K562 (cell line): ENCODE data around the gene TBC1D17. TPM values are rescaled to one million over a fixed set of nuclear protein-coding genes. Genes with fewer than 3 reads are reported as not detected.

Experiments used
- BRCA1 ChIP-seq, 2 experiments: fragments of 450-650 bp in 1 of 2; sonication (generic) in 1 of 2; formaldehyde crosslinking in 1 of 2; IDR thresholded peaks; 2 replicates each; pipeline versions ENCODE4 v1.5.0 to v1.6.1; 2017 to 2020; ENCODE audit warnings: mild to moderate bottlenecking in 1 of 2, missing genetic modification reagents in 1 of 2
- CBX3 ChIP-seq, 2 experiments: IDR thresholded peaks; 1 replicate in 1 of 2; 2 replicates in 1 of 2; pipeline ENCODE4 v1.6.1; 2012; ENCODE audit warnings: inconsistent platforms in 2 of 2, low read length in 2 of 2, borderline replicate concordance in 1 of 2, control low read depth in 1 of 2
- CHD1 ChIP-seq: fragments of 200-600 bp; sonication (generic); IDR thresholded peaks from one replicate; pipeline ENCODE4 v1.6.1; 2012; ENCODE audit warnings: mild to moderate bottlenecking, moderate library complexity, low read length, inconsistent platforms
- CREM ChIP-seq: IDR thresholded peaks from 2 replicates; pipeline ENCODE4 v1.6.1; 2014; ENCODE audit warnings: antibody characterized with exemption, low read depth
- CXXC5 ChIP-seq: fragments of 250-450 bp; sonication (Bioruptor Pico); IDR thresholded peaks from 2 replicates; pipeline ENCODE4 v1.8.0; 2022; ENCODE audit warnings: inconsistent platforms, mild to moderate bottlenecking, moderate library complexity
- ETV5 ChIP-seq: sonication (generic); formaldehyde crosslinking; IDR thresholded peaks from 2 replicates; pipeline ENCODE4 v1.4.0; 2020; ENCODE audit warnings: low read depth, mild to moderate bottlenecking, missing genetic modification reagents
- FIP1L1 ChIP-seq: fragments of 200-400 bp; formaldehyde crosslinking; IDR thresholded peaks from 2 replicates; pipeline ENCODE4 v1.6.1; 2018; ENCODE audit warnings: mild to moderate bottlenecking, low read depth, low read length; ENCODE audit not compliant: poor library complexity, severe bottlenecking
- GTF2A2 ChIP-seq: IDR thresholded peaks from 2 replicates; pipeline ENCODE4 v1.6.1; 2016; ENCODE audit warnings: mild to moderate bottlenecking, missing genetic modification characterization, missing compliant biosample characterization
- PHF20 ChIP-seq: fragments of 450-650 bp; IDR thresholded peaks from 2 replicates; pipeline ENCODE4 v1.6.1; 2018; ENCODE audit not compliant: partially characterized antibody
- RBM22 ChIP-seq: fragments of 200-400 bp; formaldehyde crosslinking; IDR thresholded peaks from 2 replicates; pipeline ENCODE4 v1.6.1; 2018; ENCODE audit warnings: low read length, low read depth; ENCODE audit not compliant: poor library complexity, severe bottlenecking
- RUNX1 ChIP-seq: sonication (generic); IDR thresholded peaks from 2 replicates; pipeline ENCODE4 v1.6.1; 2016; ENCODE audit warnings: antibody characterized with exemption, low read depth
- SAFB2 ChIP-seq: fragments of 200-400 bp; formaldehyde crosslinking; IDR thresholded peaks from 2 replicates; pipeline ENCODE4 v1.6.1; 2018; ENCODE audit warnings: borderline replicate concordance, low read length, low read depth, moderate library complexity; ENCODE audit not compliant: severe bottlenecking
- SMC3 ChIP-seq: conservative IDR thresholded peaks from 2 replicates; pipeline ENCODE4 v1.6.1; 2011; ENCODE audit warnings: low read depth, low read length, improper control_type of control experiment; ENCODE audit not compliant: insufficient read depth
- SREBF1 ChIP-seq: fragments of 150-350 bp; IDR thresholded peaks from 2 replicates; pipeline ENCODE4 v1.6.1; 2014; ENCODE audit warnings: antibody characterized with exemption, low read depth, low read length, borderline replicate concordance
- SRF ChIP-seq, 2 experiments: fragments of 250-450, 450-650 bp in 1 of 2; sonication (Bioruptor Pico) in 1 of 2; sonication (generic) in 1 of 2; formaldehyde crosslinking; IDR thresholded peaks; 2 replicates each; pipeline versions ENCODE4 v1.5.0 to v1.5.1; 2020 to 2022; ENCODE audit warnings: mild to moderate bottlenecking in 1 of 2, missing genetic modification reagents in 1 of 2
- TAF7 ChIP-seq: fragments of 450-650 bp; IDR thresholded peaks from 2 replicates; pipeline ENCODE4 v1.6.1; 2016; ENCODE audit warnings: missing genetic modification characterization, missing compliant biosample characterization
- TEAD2 ChIP-seq: fragments of 450-650 bp; IDR thresholded peaks from 2 replicates; pipeline ENCODE4 v1.6.1; 2016; ENCODE audit warnings: missing genetic modification characterization, control low read depth, missing compliant biosample characterization
- ZFP30 ChIP-seq: fragments of 250-450 bp; sonication (Bioruptor Pico); IDR thresholded peaks from 2 replicates; pipeline ENCODE4 v1.8.0; 2022; ENCODE audit warnings: moderate library complexity, mild to moderate bottlenecking, inconsistent platforms, borderline replicate concordance
- ZNF263 ChIP-seq: sonication (generic); formaldehyde crosslinking; IDR thresholded peaks from 2 replicates; pipeline ENCODE4 v1.8.0; 2022; ENCODE audit warnings: mild to moderate bottlenecking, missing genetic modification reagents, borderline replicate concordance
- ZNF274 ChIP-seq: IDR thresholded peaks from 2 replicates; pipeline ENCODE4 v1.6.1; 2011; ENCODE audit warnings: low read depth, mild to moderate bottlenecking, low read length, moderate library complexity, borderline replicate concordance
- ZNF431 ChIP-seq: sonication (generic); formaldehyde crosslinking; IDR thresholded peaks from 2 replicates; pipeline ENCODE4 v1.8.0; 2022; ENCODE audit warnings: mild to moderate bottlenecking, missing genetic modification reagents
- ZNF76 ChIP-seq: fragments of 250-450 bp; sonication (Bioruptor Pico); IDR thresholded peaks from 2 replicates; pipeline ENCODE4 v1.4.0; 2020; ENCODE audit warnings: mild to moderate bottlenecking, moderate library complexity, borderline replicate concordance
- ZNF77 ChIP-seq: fragments of 250-450 bp; sonication (Bioruptor Pico); IDR thresholded peaks from 2 replicates; pipeline ENCODE4 v1.5.0; 2020
- polyA plus RNA-seq, 8 experiments: library from polyadenylated mRNA; depleted of rRNA in 4 of 8; stranded (reverse) in 5 of 8; unstranded in 3 of 8; fragments of >200 nt; fragmentation: Nextera tagmentation in 2 of 8; fragmentation: Illumina TruSeq in 1 of 8; extraction: Ambion mirVana in 2 of 8; extraction: Trizol in 1 of 8; gene quantifications; 2 replicates each; pipeline versions ENCODE4 v1.2.1 to v1.2.3, GENCODE V29; 2011 to 2014; ENCODE audit warnings: inconsistent platforms in 1 of 8, missing spikeins in 1 of 8
- total RNA-seq, 7 experiments: library from RNA; depleted of rRNA in 6 of 7; stranded (reverse); fragments of >200 nt in 6 of 7; fragmentation: Illumina TruSeq in 2 of 7; extraction: Trizol in 2 of 7; gene quantifications; 2 replicates each; pipeline versions ENCODE4 v1.2.1 to v1.2.3, GENCODE V29; 2011 to 2021; ENCODE audit warnings: low replicate concordance in 1 of 7
- TF ChIP-seq, protein P1 (sequence below): sonication (generic); formaldehyde crosslinking; IDR thresholded peaks from 2 replicates; pipeline ENCODE4 v1.8.0; 2022; ENCODE audit warnings: mild to moderate bottlenecking, missing genetic modification reagents
- TF ChIP-seq, protein P2 (sequence below), 2 experiments: fragments of 450-650 bp; conservative IDR thresholded peaks; 2 replicates each; pipeline ENCODE4 v1.6.1; 2017; ENCODE audit warnings: mild to moderate bottlenecking in 2 of 2, moderate library complexity in 2 of 2

Gene TBC1D17
- total and polyA plus RNA-seq, 9 of the 15 experiments (the other 6 are each of a cell fraction or from before 2014, with no cell fraction given): 0.42 to 16.0 (median 3.8) TPM

DNA sequence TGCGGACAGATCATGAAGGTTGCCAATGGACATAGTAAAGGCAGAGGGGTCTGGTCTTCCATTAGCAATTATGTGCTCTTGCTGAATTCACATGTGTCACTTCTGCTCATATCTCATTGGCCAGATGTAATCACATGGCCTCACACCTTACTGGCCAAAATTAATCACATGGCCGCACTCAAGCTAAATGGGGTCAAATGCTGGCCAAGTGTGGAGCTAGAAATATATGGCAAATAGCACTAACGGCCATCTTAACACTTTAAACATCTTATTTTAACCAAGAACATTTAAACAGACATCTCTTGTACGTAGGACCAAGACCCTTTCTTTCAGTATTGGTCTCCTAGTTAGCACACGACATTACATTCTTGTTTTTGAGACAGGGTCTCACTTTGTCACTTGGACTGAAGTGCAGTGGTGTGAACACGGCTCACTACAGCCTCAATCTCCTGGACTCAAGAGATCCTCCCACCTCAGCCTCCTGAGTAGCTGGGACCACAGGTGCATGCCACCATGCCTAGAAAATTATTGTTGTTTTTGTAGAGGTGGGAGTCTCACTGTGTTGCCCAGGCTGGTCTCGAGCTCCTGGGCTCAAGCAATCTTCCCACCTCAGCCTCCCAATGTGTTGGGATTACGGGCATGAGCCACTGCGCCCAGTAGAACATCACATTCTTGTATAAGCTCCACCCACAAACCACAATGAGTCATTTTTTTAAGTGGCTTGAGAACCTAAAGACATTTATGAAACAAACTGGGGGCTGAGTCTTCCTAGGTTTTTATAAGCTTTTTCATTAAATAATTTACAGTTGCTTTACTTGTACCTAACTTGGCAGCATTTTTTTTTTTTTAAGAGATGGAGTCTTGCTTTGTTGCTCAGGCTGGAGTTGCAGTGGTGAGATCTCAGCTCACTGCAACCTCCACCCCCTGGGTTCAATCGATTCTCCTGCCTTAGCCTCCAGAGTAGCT lies 29.5 kb upstream of the TBC1D17 start (continued):
- no peak for TF ChIP-seq CHD1
- TF ChIP-seq TAF7 (tag): no peak
- TF ChIP-seq RUNX1: no peak
- TF ChIP-seq ZNF76 (CRISPR knock-in tag): no peak
- no peak for TF ChIP-seq ZNF274
- TF ChIP-seq CREM: no peak
- TF ChIP-seq ZNF263: no peak
- TF ChIP-seq, protein P1, sequence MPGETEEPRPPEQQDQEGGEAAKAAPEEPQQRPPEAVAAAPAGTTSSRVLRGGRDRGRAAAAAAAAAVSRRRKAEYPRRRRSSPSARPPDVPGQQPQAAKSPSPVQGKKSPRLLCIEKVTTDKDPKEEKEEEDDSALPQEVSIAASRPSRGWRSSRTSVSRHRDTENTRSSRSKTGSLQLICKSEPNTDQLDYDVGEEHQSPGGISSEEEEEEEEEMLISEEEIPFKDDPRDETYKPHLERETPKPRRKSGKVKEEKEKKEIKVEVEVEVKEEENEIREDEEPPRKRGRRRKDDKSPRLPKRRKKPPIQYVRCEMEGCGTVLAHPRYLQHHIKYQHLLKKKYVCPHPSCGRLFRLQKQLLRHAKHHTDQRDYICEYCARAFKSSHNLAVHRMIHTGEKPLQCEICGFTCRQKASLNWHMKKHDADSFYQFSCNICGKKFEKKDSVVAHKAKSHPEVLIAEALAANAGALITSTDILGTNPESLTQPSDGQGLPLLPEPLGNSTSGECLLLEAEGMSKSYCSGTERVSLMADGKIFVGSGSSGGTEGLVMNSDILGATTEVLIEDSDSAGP (CRISPR knock-in tag): no peak
- TF ChIP-seq, protein P2, sequence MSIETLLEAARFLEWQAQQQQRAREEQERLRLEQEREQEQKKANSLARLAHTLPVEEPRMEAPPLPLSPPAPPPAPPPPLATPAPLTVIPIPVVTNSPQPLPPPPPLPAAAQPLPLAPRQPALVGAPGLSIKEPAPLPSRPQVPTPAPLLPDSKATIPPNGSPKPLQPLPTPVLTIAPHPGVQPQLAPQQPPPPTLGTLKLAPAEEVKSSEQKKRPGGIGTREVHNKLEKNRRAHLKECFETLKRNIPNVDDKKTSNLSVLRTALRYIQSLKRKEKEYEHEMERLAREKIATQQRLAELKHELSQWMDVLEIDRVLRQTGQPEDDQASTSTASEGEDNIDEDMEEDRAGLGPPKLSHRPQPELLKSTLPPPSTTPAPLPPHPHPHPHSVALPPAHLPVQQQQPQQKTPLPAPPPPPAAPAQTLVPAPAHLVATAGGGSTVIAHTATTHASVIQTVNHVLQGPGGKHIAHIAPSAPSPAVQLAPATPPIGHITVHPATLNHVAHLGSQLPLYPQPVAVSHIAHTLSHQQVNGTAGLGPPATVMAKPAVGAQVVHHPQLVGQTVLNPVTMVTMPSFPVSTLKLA (conservative IDR thresholded peaks at IDR 0.05): 0 out of 4 replicates have a peak, but pooled peaks of 1 of the 2 experiments have one; percentile 25
- no peak for TF ChIP-seq BRCA1 (IDR thresholded peaks at IDR 0.05)
- no peak for TF ChIP-seq BRCA1 (CRISPR knock-in tag; IDR thresholded peaks at IDR 0.05)
- no peak for TF ChIP-seq RBM22
- TF ChIP-seq PHF20: no peak
- no peak for TF ChIP-seq ZFP30 (CRISPR knock-in tag)
- TF ChIP-seq GTF2A2 (tag): no peak
- no peak for TF ChIP-seq SREBF1
- 0 out of 4 replicates have a peak, but pooled peaks of 1 of the 2 experiments have one; percentile 32 for TF ChIP-seq SRF (CRISPR knock-in tag; IDR thresholded peaks at IDR 0.05)
- no peak for TF ChIP-seq SAFB2
- no peak; a peak in 1 of 3 replicates for TF ChIP-seq CBX3 (IDR thresholded peaks at IDR 0.05; ENCODE audit: borderline replicate concordance in 1 of 2, low read length in 2 of 2)
- TF ChIP-seq TEAD2 (tag): no peak
- peak; percentile 33; the same call in 1 of the 2 replicates for TF ChIP-seq CXXC5 (CRISPR knock-in tag)
- no peak for TF ChIP-seq ZNF77
- TF ChIP-seq ZNF431 (CRISPR knock-in tag): 0 out of 2 replicates have a peak, but pooled peaks have one; percentile 55
- no peak for TF ChIP-seq SMC3
- no peak for TF ChIP-seq ETV5
- no peak for TF ChIP-seq FIP1L1
